GM21619 (cell line): ENCODE data around the gene SORCS2.

ENCODE experiments used
- ATAC-seq: cut with Tn5 transposase; IDR thresholded peaks from one replicate; pipeline ENCODE4 v1.9.1; 2021; ENCODE audit not compliant: unreplicated experiment

SORCS2 gene

GRCh38 chr4:7333801-7334421 is 141.6 kb downstream of the SORCS2 start:
- no peak for ATAC-seq

- no peak for ATAC-seq
Measured at GRCh38 chr4:7334521-7335275, 142.4 kb downstream of the SORCS2 start.

GRCh38 chr4:7335344-7336066 is 143.2 kb downstream of the SORCS2 start:
- no peak for ATAC-seq

- ATAC-seq: no peak
Measured at GRCh38 chr4:7336067-7336569, 143.8 kb downstream of the SORCS2 start.

GRCh38 chr4:7336732-7337131 is 144.4 kb downstream of the SORCS2 start:
- ATAC-seq: no peak

- ATAC-seq: no peak
Measured at GRCh38 chr4:7337196-7338058, 145.1 kb downstream of the SORCS2 start.

- ATAC-seq: no peak
Measured at GRCh38 chr4:7338059-7338452, 145.7 kb downstream of the SORCS2 start.

- ATAC-seq: no peak
Measured at GRCh38 chr4:7338876-7339623, 146.7 kb downstream of the SORCS2 start.

- ATAC-seq: no peak
Measured at GRCh38 chr4:7339751-7340552, 147.6 kb downstream of the SORCS2 start.

GRCh38 chr4:7340553-7341433 is 148.5 kb downstream of the SORCS2 start:
- no peak for ATAC-seq

GRCh38 chr4:7341491-7342222 is 149.3 kb downstream of the SORCS2 start:
- no peak for ATAC-seq

GRCh38 chr4:7342223-7343080 is 150.1 kb downstream of the SORCS2 start:
- ATAC-seq: no peak

GRCh38 chr4:7343081-7343655 is 150.8 kb downstream of the SORCS2 start:
- ATAC-seq: no peak

GRCh38 chr4:7343950-7344349 is 151.6 kb downstream of the SORCS2 start:
- no peak for ATAC-seq

- ATAC-seq: no peak
Measured at GRCh38 chr4:7344636-7345155, 152.4 kb downstream of the SORCS2 start.

- ATAC-seq: no peak
Measured at GRCh38 chr4:7347981-7348380, 155.6 kb downstream of the SORCS2 start.
